Upper lobe of right lung (tissue), 1 donor: ENCODE results near the gene PIK3IP1. TPM values are rescaled to one million over a fixed set of nuclear protein-coding genes. Genes with fewer than 3 reads are reported as not detected.

ENCODE experiments used
- ATAC-seq: fragments of 200-7000 bp; cut with Tn5 transposase; one replicate; pipeline ENCODE4 v1.9.1; 2020; ENCODE audit warnings: mild to moderate bottlenecking, moderate library complexity
- DNase-seq: peaks from one replicate; pipeline ENCODE4 v3.0.0-alpha.2; 2020
- H3K27ac ChIP-seq: fragments of 200-600 bp; one replicate; pipeline ENCODE4 v1.8.0; 2022
- H3K27me3 ChIP-seq: fragments of 200-600 bp; one replicate; pipeline ENCODE4 v1.8.0; 2022; ENCODE audit warnings: mild to moderate bottlenecking
- H3K36me3 ChIP-seq: fragments of 200-600 bp; one replicate; pipeline ENCODE4 v1.8.0; 2022
- H3K4me1 ChIP-seq: fragments of 200-600 bp; one replicate; pipeline ENCODE4 v1.8.0; 2022
- H3K4me3 ChIP-seq: fragments of 200-600 bp; one replicate; pipeline ENCODE4 v1.8.0; 2022; ENCODE audit warnings: mild to moderate bottlenecking
- H3K9me3 ChIP-seq: fragments of 200-600 bp; one replicate; pipeline ENCODE4 v1.8.0; 2022
- intact Hi-C: fragments of 100-400 bp; cut with DNase I; formaldehyde crosslinking; loops from one replicate; pipeline ENCODE4 v1.11.0; 2022
- total RNA-seq: library from RNA; stranded (reverse); fragmentation: NEBNext Ultra II Directional; extraction: Animal tissue kit (Norgen Biotek cat#: 25700); gene quantifications from one replicate; pipeline ENCODE4 v1.2.1, GENCODE V29; 2021
- TF ChIP-seq, protein P1 (sequence below): fragments of 200-600 bp; IDR thresholded peaks from one replicate; pipeline ENCODE4 v1.8.0; 2022; ENCODE audit warnings: antibody characterized with exemption
- donor health status: DM: no; HTN: yes; CAD: no; lungs with severe emphysema.

The PIK3IP1 gene
- total RNA-seq, 1 donor from 2014 or later: 56.4 TPM

DNA sequence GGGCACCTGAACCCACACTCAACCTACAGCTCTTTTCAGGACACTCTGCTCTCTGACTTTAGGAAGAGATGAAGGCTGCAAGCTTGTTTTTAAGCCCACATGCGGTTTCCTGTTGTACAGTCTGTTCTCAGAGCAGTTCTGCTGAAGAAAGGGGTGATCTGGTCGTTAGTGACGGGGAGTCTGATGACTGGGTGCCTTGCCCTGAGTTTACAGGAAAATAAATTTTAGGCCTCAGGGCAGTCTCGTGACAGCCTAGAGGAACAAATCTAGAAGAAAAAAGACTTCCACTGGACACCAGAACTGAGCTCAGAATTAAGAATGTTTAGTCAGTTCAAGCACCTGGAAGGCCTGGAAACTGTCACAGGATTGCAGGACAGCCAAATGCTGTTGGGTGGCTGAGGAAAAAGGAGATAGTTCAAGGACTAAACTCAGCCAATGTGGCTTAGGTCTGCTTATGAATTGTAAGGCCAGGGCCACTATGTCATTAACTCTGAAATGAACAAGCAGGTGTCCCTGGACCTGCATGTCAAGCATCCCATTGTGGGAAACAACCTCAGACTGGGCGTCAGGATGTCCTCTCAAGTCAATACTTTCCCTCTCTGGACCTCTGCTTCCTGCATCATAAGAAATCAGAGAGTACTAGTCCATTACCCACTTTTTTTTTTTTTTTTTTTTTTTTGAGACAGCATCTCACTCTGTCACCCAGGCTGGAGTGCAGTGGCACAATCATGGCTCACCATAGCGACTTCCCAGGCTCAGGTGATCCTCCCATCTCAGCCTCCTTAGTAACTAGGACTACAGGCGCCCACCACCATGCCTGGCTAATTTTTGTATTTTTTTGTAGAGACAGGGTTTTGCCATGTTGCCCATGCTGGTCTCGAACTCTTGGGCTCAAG is 5.7 kb downstream of the PIK3IP1 start:
- DNase-seq (no peak), ATAC-seq (peak; percentile 36)
- intact Hi-C loops: no loop called here
- Histone ChIP-seq H3K27me3 (no peaks in the 10 kb centered on the region), H3K27ac (peak overlapping the region; percentile 98), H3K4me3 (no peak overlapping the region), H3K36me3 (peaks cover 71% of the 10 kb centered on the region), H3K9me3 (no peaks in the 10 kb centered on the region), H3K4me1 (peaks cover 44% of the 10 kb centered on the region)
- TF ChIP-seq, protein P1, sequence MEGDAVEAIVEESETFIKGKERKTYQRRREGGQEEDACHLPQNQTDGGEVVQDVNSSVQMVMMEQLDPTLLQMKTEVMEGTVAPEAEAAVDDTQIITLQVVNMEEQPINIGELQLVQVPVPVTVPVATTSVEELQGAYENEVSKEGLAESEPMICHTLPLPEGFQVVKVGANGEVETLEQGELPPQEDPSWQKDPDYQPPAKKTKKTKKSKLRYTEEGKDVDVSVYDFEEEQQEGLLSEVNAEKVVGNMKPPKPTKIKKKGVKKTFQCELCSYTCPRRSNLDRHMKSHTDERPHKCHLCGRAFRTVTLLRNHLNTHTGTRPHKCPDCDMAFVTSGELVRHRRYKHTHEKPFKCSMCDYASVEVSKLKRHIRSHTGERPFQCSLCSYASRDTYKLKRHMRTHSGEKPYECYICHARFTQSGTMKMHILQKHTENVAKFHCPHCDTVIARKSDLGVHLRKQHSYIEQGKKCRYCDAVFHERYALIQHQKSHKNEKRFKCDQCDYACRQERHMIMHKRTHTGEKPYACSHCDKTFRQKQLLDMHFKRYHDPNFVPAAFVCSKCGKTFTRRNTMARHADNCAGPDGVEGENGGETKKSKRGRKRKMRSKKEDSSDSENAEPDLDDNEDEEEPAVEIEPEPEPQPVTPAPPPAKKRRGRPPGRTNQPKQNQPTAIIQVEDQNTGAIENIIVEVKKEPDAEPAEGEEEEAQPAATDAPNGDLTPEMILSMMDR: no peak

DNA sequence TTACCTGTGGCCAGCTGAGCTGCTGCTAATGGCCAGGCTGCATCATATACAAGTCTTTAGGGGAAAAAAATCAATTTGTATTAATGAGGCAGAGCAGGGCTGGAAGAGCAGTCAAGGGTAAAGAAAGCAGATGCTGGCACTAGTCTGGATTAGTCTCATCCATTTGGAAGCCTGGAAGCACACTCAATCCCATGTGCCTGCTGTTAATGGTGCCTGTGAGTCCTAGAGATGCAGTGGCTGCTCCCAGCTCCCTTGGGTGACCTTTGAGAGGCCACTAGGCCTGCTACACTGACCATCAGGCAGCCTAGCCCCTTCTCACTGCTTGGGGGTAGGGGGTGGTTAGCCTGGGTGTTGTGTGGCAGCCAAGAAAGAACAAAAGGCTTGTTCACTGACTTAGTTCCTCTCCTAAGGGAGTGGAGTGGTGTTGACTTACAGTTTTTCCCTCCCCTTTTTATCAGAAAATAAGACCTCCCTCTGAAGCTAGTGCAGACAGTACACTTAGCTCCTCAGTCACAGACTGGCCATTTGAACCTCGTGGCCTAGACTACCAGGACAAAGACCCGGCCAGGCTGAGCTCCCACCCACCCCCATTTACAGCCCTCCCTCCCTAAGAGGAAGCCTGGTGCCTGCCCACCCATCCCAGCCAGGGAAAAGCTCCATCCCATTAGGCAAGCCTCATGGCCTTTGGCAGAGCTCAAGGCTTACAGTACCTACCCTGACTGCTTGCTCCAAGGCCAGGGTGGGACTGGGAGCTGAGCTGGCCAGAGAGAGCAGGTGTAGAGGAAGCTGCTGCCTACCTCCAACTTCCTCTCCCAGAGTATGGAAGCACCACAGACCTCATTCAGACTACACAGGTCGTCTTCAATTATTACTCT is 7.8 kb downstream of the PIK3IP1 start:
- no peaks in the 10 kb centered on the region for H3K27me3 ChIP-seq
- peaks cover 89% of the 10 kb centered on the region for H3K36me3 ChIP-seq
- peaks cover 39% of the 10 kb centered on the region for H3K4me1 ChIP-seq
- DNase-seq (no peak), ATAC-seq (no peak)
- TF ChIP-seq, protein P1: no peak
- intact Hi-C loops: no loop called here
- H3K9me3 ChIP-seq: no peaks in the 10 kb centered on the region
- H3K4me3 ChIP-seq: no peak overlapping the region
- H3K27ac ChIP-seq: peak overlapping the region; percentile 98

DNA sequence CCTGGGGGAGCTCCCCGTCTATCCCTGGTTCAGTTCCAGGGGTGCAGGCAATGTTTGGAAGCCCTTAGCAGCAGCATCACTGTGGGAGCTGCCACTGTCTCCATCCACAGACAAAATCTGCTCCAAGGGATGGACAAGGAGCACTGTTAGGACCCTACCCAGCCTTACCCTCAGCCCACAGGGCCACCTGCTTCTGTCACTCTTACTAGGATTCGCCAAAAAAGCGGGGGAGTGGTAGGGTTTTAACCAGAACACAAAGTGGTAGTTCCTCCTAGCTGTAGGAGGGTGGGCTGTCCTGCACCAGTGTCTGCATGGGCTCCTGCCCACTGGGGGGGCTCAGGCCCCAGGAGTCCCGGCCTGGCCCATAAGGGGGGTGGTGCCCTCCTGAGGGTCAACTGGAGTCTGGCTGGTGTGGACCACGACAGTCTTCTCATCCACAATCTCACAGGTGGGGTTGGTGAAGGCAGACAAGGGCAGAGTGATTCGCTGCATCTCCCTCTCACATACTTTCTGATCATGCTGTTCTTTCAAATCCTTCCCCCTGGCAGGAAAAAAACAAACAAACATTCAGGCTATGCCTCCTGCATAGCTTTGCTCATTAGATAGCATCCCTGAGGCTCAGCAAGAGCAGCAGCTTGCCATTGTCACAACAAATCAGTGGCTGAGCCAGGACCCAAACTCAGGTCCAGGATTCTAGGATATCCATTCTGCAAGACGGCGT is 9.4 kb downstream of the PIK3IP1 start:
- Histone ChIP-seq H3K36me3 (peaks cover 90% of the 10 kb centered on the region), H3K9me3 (no peaks in the 10 kb centered on the region), H3K27me3 (no peaks in the 10 kb centered on the region), H3K4me3 (no peak overlapping the region), H3K4me1 (peaks cover 28% of the 10 kb centered on the region), H3K27ac (no peak overlapping the region)
- ATAC-seq (no peak), DNase-seq (no peak)
- intact Hi-C loops: no loop called here
- TF ChIP-seq, protein P1: no peak

DNA sequence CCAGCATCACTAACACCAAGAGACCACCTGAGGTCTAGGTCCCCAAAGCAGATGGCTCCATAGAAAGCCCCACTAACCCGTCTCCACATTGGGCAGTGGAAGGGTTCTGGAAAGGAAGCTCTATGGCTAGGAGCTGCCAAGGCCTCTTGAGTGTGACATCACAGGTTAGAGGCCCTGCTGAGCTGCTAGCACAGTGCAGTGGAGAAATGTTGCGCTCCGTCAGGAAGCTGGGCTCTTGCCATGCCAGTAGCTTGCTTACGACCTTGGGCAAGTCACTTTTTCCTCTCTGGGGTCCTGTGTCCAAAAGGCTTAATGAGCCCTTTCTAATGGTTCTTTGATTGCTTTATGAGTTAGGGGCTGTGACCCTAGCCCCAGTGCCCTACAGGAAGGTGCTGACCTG is 10.6 kb downstream of the PIK3IP1 start:
- ATAC-seq (no peak), DNase-seq (no peak)
- Histone ChIP-seq H3K36me3 (peaks cover 93% of the 10 kb centered on the region), H3K9me3 (no peaks in the 10 kb centered on the region), H3K27ac (no peak overlapping the region), H3K4me1 (peaks cover 16% of the 10 kb centered on the region), H3K27me3 (no peaks in the 10 kb centered on the region), H3K4me3 (no peak overlapping the region)
- TF ChIP-seq, protein P1: no peak
- intact Hi-C loops: no loop called here

DNA sequence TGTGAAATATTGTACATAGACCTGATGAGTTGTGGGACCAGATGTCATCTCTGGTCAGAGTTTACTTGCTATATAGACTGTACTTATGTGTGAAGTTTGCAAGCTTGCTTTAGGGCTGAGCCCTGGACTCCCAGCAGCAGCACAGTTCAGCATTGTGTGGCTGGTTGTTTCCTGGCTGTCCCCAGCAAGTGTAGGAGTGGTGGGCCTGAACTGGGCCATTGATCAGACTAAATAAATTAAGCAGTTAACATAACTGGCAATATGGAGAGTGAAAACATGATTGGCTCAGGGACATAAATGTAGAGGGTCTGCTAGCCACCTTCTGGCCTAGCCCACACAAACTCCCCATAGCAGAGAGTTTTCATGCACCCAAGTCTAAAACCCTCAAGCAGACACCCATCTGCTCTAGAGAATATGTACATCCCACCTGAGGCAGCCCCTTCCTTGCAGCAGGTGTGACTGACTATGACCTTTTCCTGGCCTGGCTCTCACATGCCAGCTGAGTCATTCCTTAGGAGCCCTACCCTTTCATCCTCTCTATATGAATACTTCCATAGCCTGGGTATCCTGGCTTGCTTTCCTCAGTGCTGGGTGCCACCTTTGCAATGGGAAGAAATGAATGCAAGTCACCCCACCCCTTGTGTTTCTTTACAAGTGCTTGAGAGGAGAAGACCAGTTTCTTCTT is 12.3 kb downstream of the PIK3IP1 start:
- no peak for DNase-seq
- Histone ChIP-seq H3K4me3 (no peak overlapping the region), H3K9me3 (no peaks in the 10 kb centered on the region), H3K27ac (no peak overlapping the region), H3K36me3 (peaks cover 92% of the 10 kb centered on the region), H3K4me1 (peaks cover 9% of the 10 kb centered on the region), H3K27me3 (no peaks in the 10 kb centered on the region)
- intact Hi-C loops: no loop called here
- ATAC-seq: no peak
- TF ChIP-seq, protein P1: no peak
